ENCODE measurements around the gene TAF9. TPM values are rescaled to one million over a fixed set of nuclear protein-coding genes. Genes with fewer than 3 reads are reported as not detected.

Gene TAF9
- total and polyA plus RNA-seq, 2 of the 13 experiments (the other 11 are each of a cell fraction or from before 2014, with no cell fraction given), result 113 to 218 TPM

DNA sequence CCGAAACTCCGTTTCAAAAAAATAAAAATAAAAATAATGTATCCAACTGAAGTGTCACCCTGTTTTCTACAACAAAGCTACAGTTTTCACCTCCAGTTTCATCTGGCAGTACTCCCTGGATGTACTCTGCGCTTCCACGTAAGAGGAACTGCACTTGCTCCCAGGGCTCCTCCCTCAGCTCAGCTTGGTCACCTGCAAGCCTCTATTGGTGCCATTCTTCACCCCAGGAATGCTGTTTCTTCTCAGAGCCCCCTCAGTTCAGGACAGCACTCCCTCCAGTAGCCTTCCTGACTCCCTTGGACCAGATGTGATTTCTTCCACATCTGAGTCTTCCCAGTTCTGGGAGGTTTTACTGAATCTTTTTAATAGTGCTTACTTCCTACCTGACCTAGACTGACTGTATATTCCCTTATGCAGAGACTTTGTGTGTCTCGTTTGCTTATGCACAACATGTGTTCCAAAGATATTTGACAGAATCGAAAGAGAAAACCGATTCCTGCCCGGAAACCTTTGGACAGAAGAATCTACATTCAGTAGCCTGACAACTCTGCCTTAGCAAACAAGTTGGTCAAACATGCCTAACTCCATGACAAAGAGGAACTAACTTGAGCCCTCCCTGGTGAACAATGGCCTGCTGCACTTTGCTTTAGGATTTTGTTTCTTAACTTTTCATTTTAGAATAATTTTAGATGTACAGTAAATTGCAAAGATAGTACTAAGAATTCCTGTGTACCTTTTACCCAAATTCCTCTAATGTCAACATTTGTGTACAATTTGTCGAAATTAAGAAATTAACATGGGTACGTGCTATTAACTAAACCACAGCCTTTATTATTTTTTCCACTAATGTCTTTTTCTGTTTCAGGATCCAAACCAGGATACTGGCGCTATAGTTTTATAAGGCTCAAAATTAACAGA lies 37.5 kb downstream of the TAF9 start (continued):
- TF ChIP-seq, protein P1, sequence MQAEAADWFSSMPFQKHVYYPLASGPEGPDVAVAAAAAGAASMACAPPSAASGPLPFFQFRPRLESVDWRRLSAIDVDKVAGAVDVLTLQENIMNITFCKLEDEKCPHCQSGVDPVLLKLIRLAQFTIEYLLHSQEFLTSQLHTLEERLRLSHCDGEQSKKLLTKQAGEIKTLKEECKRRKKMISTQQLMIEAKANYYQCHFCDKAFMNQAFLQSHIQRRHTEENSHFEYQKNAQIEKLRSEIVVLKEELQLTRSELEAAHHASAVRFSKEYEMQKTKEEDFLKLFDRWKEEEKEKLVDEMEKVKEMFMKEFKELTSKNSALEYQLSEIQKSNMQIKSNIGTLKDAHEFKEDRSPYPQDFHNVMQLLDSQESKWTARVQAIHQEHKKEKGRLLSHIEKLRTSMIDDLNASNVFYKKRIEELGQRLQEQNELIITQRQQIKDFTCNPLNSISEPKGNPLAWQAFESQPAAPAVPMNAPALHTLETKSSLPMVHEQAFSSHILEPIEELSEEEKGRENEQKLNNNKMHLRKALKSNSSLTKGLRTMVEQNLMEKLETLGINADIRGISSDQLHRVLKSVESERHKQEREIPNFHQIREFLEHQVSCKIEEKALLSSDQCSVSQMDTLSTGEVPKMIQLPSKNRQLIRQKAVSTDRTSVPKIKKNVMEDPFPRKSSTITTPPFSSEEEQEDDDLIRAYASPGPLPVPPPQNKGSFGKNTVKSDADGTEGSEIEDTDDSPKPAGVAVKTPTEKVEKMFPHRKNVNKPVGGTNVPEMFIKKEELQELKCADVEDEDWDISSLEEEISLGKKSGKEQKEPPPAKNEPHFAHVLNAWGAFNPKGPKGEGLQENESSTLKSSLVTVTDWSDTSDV (CRISPR knock-in tag; IDR thresholded peaks at IDR 0.05), result no peak
- TF ChIP-seq, protein P2, sequence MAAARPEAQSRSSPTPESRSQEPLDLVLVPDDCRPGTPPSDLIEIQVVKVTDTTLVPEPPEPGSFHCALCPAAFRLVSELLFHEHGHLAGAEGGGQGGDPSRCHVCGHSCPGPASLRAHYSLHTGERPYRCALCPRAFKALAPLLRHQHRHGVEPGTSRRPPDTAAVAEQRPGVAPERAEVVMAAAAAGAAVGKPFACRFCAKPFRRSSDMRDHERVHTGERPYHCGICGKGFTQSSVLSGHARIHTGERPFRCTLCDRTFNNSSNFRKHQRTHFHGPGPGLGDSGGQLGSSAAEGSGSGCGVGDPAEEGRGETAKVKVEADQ (CRISPR knock-in tag; IDR thresholded peaks at IDR 0.05; ENCODE audit: borderline replicate concordance), result no peak
- TF ChIP-seq GTF3A (CRISPR knock-in tag; conservative IDR thresholded peaks at IDR 0.05) (no peak), MYPOP (CRISPR knock-in tag; IDR thresholded peaks at IDR 0.05) (no peak), HOXA3 (CRISPR knock-in tag; IDR thresholded peaks at IDR 0.05) (no peak), SAP130 (CRISPR knock-in tag; IDR thresholded peaks at IDR 0.05; ENCODE audit: low read depth) (peak; percentile 82), ASH2L (IDR thresholded peaks at IDR 0.05; ENCODE audit: insufficient read length, low read depth, low read length) (peak; percentile 11), ZNF12 (CRISPR knock-in tag; IDR thresholded peaks at IDR 0.05) (no peak), NFYC (CRISPR knock-in tag; IDR thresholded peaks at IDR 0.05) (no peak), ZFP82 (CRISPR knock-in tag; IDR thresholded peaks at IDR 0.05; ENCODE audit: borderline replicate concordance) (0 out of 2 replicates have a peak, but pooled peaks have one; percentile 7), ZNF746 (CRISPR knock-in tag; IDR thresholded peaks at IDR 0.05) (no peak), ZNF580 (CRISPR knock-in tag; IDR thresholded peaks at IDR 0.05; ENCODE audit: borderline replicate concordance, low read depth) (no peak), TOE1 (CRISPR knock-in tag; IDR thresholded peaks at IDR 0.05) (no peak), ZFP90 (CRISPR knock-in tag; IDR thresholded peaks at IDR 0.05; ENCODE audit: borderline replicate concordance) (no peak), ZFYVE20 (CRISPR knock-in tag; IDR thresholded peaks at IDR 0.05; ENCODE audit: borderline replicate concordance, low read depth) (no peak), ZNF232 (CRISPR knock-in tag; IDR thresholded peaks at IDR 0.05; ENCODE audit: borderline replicate concordance) (no peak)
- TF ChIP-seq, protein P3, sequence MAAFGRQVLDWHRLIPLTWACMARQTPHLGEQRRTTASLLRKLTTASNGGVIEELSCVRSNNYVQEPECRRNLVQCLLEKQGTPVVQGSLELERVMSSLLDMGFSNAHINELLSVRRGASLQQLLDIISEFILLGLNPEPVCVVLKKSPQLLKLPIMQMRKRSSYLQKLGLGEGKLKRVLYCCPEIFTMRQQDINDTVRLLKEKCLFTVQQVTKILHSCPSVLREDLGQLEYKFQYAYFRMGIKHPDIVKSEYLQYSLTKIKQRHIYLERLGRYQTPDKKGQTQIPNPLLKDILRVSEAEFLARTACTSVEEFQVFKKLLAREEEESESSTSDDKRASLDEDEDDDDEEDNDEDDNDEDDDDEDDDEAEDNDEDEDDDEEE (CRISPR knock-in tag; IDR thresholded peaks at IDR 0.05), result no peak
- TF ChIP-seq, protein P4, sequence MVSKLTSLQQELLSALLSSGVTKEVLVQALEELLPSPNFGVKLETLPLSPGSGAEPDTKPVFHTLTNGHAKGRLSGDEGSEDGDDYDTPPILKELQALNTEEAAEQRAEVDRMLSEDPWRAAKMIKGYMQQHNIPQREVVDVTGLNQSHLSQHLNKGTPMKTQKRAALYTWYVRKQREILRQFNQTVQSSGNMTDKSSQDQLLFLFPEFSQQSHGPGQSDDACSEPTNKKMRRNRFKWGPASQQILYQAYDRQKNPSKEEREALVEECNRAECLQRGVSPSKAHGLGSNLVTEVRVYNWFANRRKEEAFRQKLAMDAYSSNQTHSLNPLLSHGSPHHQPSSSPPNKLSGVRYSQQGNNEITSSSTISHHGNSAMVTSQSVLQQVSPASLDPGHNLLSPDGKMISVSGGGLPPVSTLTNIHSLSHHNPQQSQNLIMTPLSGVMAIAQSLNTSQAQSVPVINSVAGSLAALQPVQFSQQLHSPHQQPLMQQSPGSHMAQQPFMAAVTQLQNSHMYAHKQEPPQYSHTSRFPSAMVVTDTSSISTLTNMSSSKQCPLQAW (CRISPR knock-in tag; IDR thresholded peaks at IDR 0.05), result no peak
